Measurements from ENCODE around the gene PHLPP1. TPM values are rescaled to one million over a fixed set of nuclear protein-coding genes. Genes with fewer than 3 reads are reported as not detected.
A peak's percentile ranks its signal among the peaks of the same experiment; 100 is the strongest.

The PHLPP1 gene
- total and polyA plus RNA-seq, 2 experiments from 2014 or later: 15.7 to 73.6 TPM

GRCh38 chr18:62784966-62785413, 69.6 kb downstream of the PHLPP1 start:
- H3K9me3 Mint-ChIP-seq: no peaks in the 10 kb centered on the region
- H3K27ac ChIP-seq (ENCODE audit: low read depth): no peak overlapping the region; the same call in 1 of the 2 replicates
- TF ChIP-seq JUNB (IDR thresholded peaks at IDR 0.05; ENCODE audit: unreplicated experiment): no peak
- TF ChIP-seq, protein P1, sequence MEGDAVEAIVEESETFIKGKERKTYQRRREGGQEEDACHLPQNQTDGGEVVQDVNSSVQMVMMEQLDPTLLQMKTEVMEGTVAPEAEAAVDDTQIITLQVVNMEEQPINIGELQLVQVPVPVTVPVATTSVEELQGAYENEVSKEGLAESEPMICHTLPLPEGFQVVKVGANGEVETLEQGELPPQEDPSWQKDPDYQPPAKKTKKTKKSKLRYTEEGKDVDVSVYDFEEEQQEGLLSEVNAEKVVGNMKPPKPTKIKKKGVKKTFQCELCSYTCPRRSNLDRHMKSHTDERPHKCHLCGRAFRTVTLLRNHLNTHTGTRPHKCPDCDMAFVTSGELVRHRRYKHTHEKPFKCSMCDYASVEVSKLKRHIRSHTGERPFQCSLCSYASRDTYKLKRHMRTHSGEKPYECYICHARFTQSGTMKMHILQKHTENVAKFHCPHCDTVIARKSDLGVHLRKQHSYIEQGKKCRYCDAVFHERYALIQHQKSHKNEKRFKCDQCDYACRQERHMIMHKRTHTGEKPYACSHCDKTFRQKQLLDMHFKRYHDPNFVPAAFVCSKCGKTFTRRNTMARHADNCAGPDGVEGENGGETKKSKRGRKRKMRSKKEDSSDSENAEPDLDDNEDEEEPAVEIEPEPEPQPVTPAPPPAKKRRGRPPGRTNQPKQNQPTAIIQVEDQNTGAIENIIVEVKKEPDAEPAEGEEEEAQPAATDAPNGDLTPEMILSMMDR (conservative IDR thresholded peaks at IDR 0.05; ENCODE audit: low read depth in 2 of 2): no peak
- no peak for TF ChIP-seq NANOG (IDR thresholded peaks at IDR 0.05; ENCODE audit: borderline replicate concordance)
- TF ChIP-seq EZH2 (IDR thresholded peaks at IDR 0.05; ENCODE audit: low read depth, unreplicated experiment): no peak
- TF ChIP-seq ZNF114 (CRISPR knock-in tag; IDR thresholded peaks at IDR 0.05): no peak
- no peak for TF ChIP-seq REST (IDR thresholded peaks at IDR 0.05; ENCODE audit: unreplicated experiment)
- TF ChIP-seq, protein P2, sequence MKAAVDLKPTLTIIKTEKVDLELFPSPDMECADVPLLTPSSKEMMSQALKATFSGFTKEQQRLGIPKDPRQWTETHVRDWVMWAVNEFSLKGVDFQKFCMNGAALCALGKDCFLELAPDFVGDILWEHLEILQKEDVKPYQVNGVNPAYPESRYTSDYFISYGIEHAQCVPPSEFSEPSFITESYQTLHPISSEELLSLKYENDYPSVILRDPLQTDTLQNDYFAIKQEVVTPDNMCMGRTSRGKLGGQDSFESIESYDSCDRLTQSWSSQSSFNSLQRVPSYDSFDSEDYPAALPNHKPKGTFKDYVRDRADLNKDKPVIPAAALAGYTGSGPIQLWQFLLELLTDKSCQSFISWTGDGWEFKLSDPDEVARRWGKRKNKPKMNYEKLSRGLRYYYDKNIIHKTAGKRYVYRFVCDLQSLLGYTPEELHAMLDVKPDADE (IDR thresholded peaks at IDR 0.05): no peak
- no peak for TF ChIP-seq EZH2phosphoT487 (IDR thresholded peaks at IDR 0.05; ENCODE audit: unreplicated experiment)
- no peak for TF ChIP-seq CREB1 (CRISPR knock-in tag; IDR thresholded peaks at IDR 0.05; ENCODE audit: low read depth)
- TF ChIP-seq ZNF462 (CRISPR knock-in tag; IDR thresholded peaks at IDR 0.05): no peak
- no peak for TF ChIP-seq POLR2AphosphoS5 (IDR thresholded peaks at IDR 0.05; ENCODE audit: low read depth)
- no peak for TF ChIP-seq STAT1 (IDR thresholded peaks at IDR 0.05; ENCODE audit: unreplicated experiment)
- no peak for TF ChIP-seq ZNF331 (CRISPR knock-in tag; IDR thresholded peaks at IDR 0.05; ENCODE audit: low read depth)
- no peak for ATAC-seq
- H3K27me3 ChIP-seq (ENCODE audit: insufficient read depth): no peaks in the 10 kb centered on the region
- no peaks in the 10 kb centered on the region for H3K36me3 ChIP-seq (ENCODE audit: insufficient read depth)
- H3K27ac Mint-ChIP-seq: no peak overlapping the region
- no peak overlapping the region for H3K4me3 Mint-ChIP-seq
- no peak overlapping the region for H3K4me3 ChIP-seq
- peaks cover 100% of the 10 kb centered on the region for H3K79me2 ChIP-seq (replicated peaks; ENCODE audit: insufficient read depth)
- no peaks in the 10 kb centered on the region for H3K9me2 ChIP-seq (ENCODE audit: insufficient read depth)
- no peak overlapping the region for H2AFZ ChIP-seq
- H3K4me2 ChIP-seq: peak overlapping the region; percentile 43; the same call in 1 of the 2 replicates
- H3K4me1 Mint-ChIP-seq: peaks cover 93% of the 10 kb centered on the region
- peaks cover 22% of the 10 kb centered on the region; the same call in 1 of the 2 replicates for H4K20me1 ChIP-seq (replicated peaks; ENCODE audit: insufficient read depth)
- no peak for DNase-seq (ENCODE audit: low spot score)
- H3K27me3 Mint-ChIP-seq (ENCODE audit: insufficient read depth, low read depth, poor library complexity): peaks cover 3% of the 10 kb centered on the region
- H3F3A ChIP-seq (replicated peaks; ENCODE audit: low read depth): no peaks in the 10 kb centered on the region
- H3K4me1 ChIP-seq (ENCODE audit: insufficient read depth): peaks cover 92% of the 10 kb centered on the region
- H3K36me3 Mint-ChIP-seq (ENCODE audit: low read depth): no peaks in the 10 kb centered on the region
